Ishikawa (cell line): ENCODE measurements around the gene SLC39A9.

Experiments
- CEBPB ChIP-seq: IDR thresholded peaks from 2 replicates; pipeline ENCODE4 v1.6.1; 2012
- EP300 ChIP-seq: IDR thresholded peaks from 2 replicates; pipeline ENCODE4 v1.6.1; 2012; ENCODE audit warnings: borderline replicate concordance
- FOXM1 ChIP-seq: IDR thresholded peaks from 2 replicates; pipeline ENCODE4 v1.6.1; 2012; ENCODE audit warnings: low read depth, borderline replicate concordance
- NFIC ChIP-seq: IDR thresholded peaks from 2 replicates; pipeline ENCODE4 v1.6.1; 2012
- RAD21 ChIP-seq: IDR thresholded peaks from 2 replicates; pipeline ENCODE4 v1.6.1; 2012; ENCODE audit warnings: low read depth
- TAF1 ChIP-seq: IDR thresholded peaks from 2 replicates; pipeline ENCODE4 v1.6.1; 2012; ENCODE audit warnings: low read depth, mild to moderate bottlenecking
- TCF12 ChIP-seq: IDR thresholded peaks from 2 replicates; pipeline ENCODE4 v1.6.1; 2012; ENCODE audit warnings: low read depth
- YY1 ChIP-seq: IDR thresholded peaks from 2 replicates; pipeline ENCODE4 v1.6.1; 2012; ENCODE audit warnings: low read depth
- TF ChIP-seq, protein P1 (sequence below): IDR thresholded peaks from 2 replicates; pipeline ENCODE4 v1.6.1; 2012; ENCODE audit warnings: low read depth, mild to moderate bottlenecking
- TF ChIP-seq, protein P2 (sequence below): IDR thresholded peaks from 2 replicates; pipeline ENCODE4 v1.6.1; 2012

DNA sequence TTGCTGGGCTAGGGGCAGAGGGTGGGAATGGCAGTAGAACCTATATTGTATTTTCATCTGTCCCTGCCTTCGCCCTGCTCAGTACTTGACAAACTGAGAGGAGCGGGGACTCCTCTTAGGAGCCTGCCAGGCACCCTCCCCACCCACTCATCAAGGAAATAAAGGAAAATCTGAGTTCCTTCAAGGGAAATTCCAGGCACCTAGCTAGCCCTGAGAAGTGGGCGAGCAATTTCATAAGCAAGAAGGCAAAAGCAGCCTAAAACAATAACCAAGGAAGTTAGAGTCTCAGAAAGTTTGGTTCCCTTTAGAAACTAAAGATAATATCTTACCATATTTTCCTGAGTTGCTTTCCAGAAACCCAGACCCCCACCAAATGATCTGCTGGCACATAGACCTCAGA is 75.5 kb downstream of the SLC39A9 start:
- TF ChIP-seq FOXM1 (no peak), RAD21 (no peak), TAF1 (no peak), TCF12 (no peak), EP300 (no peak), YY1 (no peak), CEBPB (no peak), NFIC (no peak)
- TF ChIP-seq, protein P1, sequence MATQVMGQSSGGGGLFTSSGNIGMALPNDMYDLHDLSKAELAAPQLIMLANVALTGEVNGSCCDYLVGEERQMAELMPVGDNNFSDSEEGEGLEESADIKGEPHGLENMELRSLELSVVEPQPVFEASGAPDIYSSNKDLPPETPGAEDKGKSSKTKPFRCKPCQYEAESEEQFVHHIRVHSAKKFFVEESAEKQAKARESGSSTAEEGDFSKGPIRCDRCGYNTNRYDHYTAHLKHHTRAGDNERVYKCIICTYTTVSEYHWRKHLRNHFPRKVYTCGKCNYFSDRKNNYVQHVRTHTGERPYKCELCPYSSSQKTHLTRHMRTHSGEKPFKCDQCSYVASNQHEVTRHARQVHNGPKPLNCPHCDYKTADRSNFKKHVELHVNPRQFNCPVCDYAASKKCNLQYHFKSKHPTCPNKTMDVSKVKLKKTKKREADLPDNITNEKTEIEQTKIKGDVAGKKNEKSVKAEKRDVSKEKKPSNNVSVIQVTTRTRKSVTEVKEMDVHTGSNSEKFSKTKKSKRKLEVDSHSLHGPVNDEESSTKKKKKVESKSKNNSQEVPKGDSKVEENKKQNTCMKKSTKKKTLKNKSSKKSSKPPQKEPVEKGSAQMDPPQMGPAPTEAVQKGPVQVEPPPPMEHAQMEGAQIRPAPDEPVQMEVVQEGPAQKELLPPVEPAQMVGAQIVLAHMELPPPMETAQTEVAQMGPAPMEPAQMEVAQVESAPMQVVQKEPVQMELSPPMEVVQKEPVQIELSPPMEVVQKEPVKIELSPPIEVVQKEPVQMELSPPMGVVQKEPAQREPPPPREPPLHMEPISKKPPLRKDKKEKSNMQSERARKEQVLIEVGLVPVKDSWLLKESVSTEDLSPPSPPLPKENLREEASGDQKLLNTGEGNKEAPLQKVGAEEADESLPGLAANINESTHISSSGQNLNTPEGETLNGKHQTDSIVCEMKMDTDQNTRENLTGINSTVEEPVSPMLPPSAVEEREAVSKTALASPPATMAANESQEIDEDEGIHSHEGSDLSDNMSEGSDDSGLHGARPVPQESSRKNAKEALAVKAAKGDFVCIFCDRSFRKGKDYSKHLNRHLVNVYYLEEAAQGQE = no peak
- TF ChIP-seq, protein P2, sequence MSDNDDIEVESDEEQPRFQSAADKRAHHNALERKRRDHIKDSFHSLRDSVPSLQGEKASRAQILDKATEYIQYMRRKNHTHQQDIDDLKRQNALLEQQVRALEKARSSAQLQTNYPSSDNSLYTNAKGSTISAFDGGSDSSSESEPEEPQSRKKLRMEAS = no peak
